Activated CD4-positive, alpha-beta T cell treated with anti-CD3 and anti-CD28 coated beads for 24 hours (primary cell): ENCODE data around the gene AFMID.

ENCODE experiments used
- DNase-seq, 2 donors: peaks; one replicate each; pipeline ENCODE4 v3.0.0-alpha.2; 2020; ENCODE audit warnings: low read depth in 2 of 2

AFMID gene

GRCh38 chr17:78255029-78255656, 68.0 kb downstream of the AFMID start:
- DNase-seq, result no peak

GRCh38 chr17:78255953-78256706, 69.0 kb downstream of the AFMID start:
- DNase-seq, result no peak

GRCh38 chr17:78256707-78257591, 69.8 kb downstream of the AFMID start:
- DNase-seq, result no peak
